ENCODE results near the gene CHEK1.

- no peak for TF ChIP-seq POLR2AphosphoS5 (IDR thresholded peaks at IDR 0.05; ENCODE audit: low read depth, low read length)
- no peak for TF ChIP-seq POLR2A (IDR thresholded peaks at IDR 0.05; ENCODE audit: low read depth, low read length)
- TF ChIP-seq TAF1 (IDR thresholded peaks at IDR 0.05; ENCODE audit: borderline replicate concordance, low read depth, low read length) = no peak
Measured at GRCh38 chr11:125685228-125685627, 60.3 kb downstream of the CHEK1 start.

Data from GM12892 (cell line).